Measurements from ENCODE around the gene TUBG2.
A peak's percentile ranks its signal among the peaks of the same experiment; 100 is the strongest.

The TUBG2 gene

DNA sequence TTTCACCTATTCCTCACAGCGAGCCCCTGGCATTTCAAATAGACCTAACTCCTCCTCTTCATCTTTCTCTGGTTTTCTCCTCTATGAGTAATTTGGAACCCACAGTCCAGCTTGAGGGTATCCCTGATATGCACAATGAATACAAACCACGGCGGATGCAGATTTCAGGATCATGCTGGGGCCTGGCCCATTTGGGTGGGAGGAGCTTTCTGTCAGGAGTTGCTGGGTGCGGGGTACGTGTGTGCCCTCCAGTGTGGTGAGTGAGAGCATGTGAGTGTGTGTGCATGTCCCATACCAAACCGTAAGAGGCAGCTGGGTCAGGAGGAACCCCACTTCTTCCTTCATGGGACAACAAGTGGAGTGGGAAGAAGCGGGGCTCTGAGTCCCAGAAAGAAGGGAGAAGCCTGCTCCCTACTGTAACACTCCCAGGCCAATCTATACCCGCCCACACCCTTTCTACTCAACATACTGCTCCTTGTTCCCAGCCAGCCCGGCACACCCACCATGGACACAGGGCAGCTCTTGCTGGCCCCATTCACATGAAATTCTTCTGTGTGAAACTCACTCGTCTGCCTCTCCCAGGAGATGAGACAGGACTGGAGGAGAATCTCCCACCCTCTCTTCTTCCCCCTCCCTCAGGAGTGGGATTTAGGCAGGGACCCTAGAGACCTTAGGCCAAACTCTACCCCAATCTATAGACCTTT, 41.7 kb downstream of the TUBG2 start:
- DNase-seq: peak; percentile 42

- DNase-seq: peak; percentile 45
These were observed 43.4 kb downstream of the TUBG2 start for GRCh38 chr17:42702446-42702845.

DNA sequence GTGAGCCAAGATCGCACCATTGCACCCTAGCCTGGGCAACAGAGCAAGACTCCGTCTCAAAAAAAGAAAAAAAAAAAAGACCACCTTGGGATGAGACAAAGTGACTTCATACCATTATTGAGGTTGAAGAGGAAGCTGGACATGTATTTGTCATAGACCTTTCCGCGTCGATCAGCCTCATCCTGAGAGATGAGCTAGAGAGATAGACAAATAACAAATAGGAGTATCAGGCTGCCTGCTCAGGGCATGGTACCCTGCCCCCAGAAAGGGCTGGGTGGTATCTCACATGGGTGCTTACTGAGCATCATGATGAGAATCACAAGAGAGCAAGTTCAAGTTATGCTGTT, 45.4 kb downstream of the TUBG2 start:
- DNase-seq: no peak

DNA sequence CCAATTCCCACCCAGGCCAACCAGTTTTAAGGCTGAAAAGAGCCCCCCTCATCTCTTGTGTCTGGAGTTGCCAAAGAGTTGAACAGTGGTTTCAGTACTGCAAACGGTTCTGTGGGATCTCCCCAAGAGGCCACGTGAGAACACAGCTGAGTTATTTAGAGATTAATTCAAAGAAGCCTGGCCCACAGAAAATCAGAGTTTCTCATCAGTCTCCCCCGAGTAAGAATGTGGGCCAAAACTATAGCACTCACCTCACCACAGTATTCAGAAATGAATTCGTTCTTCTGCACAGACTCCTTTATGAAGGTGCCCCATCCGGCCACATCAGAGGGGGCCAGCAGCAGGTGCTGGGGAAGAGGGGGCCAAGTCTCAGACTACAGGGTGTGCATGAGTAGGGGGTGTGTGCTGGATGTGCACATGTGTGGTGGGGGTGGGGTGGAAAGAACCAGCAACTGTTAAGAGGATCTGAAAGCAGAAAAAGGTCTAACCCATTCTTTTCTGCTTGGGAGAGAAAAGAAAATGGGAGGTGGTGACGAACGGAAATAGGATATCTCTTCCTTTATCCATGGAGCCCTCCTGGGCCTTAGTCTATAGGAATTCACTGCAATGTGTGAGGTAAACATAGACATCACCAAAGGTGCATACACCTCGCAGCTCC, 45.9 kb downstream of the TUBG2 start:
- no peak for DNase-seq

DNA sequence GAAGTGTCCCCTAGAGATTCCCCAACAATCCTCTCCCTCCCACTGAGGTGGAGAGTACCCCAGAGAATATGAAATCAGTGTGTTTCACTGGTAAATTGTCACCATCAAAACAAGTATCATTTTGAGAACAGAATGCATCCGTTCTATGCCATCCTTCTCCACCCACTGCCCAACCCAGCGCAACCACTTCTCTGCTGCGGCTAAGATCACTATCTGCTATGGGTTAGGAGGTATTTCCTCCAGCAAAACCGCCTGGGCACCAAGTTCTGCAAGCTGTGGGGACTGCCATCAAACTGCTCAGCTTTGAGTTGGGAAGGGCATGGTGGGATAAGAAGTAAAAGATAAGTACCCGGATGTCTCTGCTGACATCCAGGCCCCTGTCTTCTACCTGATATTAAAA, 47.6 kb downstream of the TUBG2 start:
- peak; percentile 78 for DNase-seq

DNA sequence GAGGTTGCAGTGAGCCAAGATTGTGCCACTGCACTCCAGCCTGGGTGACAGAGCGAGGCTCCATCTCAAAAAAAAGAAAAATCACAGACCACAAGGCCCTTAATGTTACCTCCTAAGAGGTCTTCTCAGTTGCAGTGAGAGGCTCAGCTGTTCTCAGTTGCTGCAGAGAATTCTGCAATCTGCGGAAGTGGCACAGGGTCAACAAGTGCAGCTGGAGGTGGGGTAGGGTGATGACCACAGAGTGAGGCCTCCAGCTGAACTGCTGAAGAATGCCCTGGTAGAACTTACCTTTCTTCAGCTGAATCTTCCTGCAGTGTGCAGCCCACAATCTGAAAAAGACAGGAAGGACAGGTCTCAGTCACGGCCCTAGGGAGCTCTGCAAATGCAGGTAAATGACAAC, 49.5 kb downstream of the TUBG2 start:
- no peak for DNase-seq

GRCh38 chr17:42709561-42709960, 50.5 kb downstream of the TUBG2 start:
- DNase-seq: no peak
